Measurements from ENCODE around the gene DCC.

Gene DCC

DNA sequence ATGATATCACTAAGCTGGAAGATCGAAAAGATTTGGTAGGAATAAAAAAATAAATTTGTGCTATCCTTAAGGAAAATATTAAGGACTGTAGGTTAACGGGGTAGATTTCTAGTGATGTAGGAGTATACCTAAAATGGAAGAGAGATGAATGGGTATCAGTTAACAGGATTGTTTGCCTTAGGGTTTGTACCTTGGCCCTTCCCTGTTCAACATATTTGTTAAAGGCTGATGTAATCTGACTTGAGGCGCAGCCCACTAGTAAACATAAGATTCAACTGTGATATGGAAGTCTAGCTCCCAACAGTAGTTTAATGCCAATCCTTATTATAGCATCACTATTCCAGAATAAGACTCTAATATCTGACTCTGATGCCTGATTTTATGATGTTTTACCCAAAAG, 685.2 kb downstream of the DCC start:
- no peaks in the 10 kb centered on the region for H3K4me1 ChIP-seq (ENCODE audit: control insufficient read depth, insufficient read depth, low read depth, low read length)
- DNase-seq = no peak
- H3K27me3 ChIP-seq (ENCODE audit: control insufficient read depth in 1 of 2, insufficient read depth in 1 of 2, low read length in 2 of 2) = no peaks in the 10 kb centered on the region
- no peaks in the 10 kb centered on the region for H3K79me1 ChIP-seq (replicated peaks; ENCODE audit: low read length, poor library complexity, severe bottlenecking)
- H4K91ac ChIP-seq (ENCODE audit: low read length) = no peak overlapping the region
- no peak overlapping the region for H2AFZ ChIP-seq (ENCODE audit: low read depth, low read length)
- no peak overlapping the region for H3K27ac ChIP-seq (ENCODE audit: low read length, poor library complexity, severe bottlenecking)
- no peak overlapping the region for H2BK120ac ChIP-seq (ENCODE audit: low read depth, low read length)
- H2BK12ac ChIP-seq (ENCODE audit: low read length in 2 of 2) = no peak overlapping the region
- H3K4ac ChIP-seq (ENCODE audit: low read depth in 1 of 2, low read length in 2 of 2) = no peak overlapping the region
- H3K9me3 ChIP-seq (ENCODE audit: control insufficient read depth, low read length) = no peaks in the 10 kb centered on the region
- no peak overlapping the region for H3K9ac ChIP-seq (ENCODE audit: low read length)
- H2BK15ac ChIP-seq (ENCODE audit: low read depth, poor library complexity, severe bottlenecking) = no peak overlapping the region
- no peak overlapping the region for H3K4me2 ChIP-seq (ENCODE audit: low read length, poor library complexity, severe bottlenecking)
- WGBS = 74% methylated on average over 2 of the region's 3 CpGs
- H2AK5ac ChIP-seq (ENCODE audit: low read length, severe bottlenecking) = no peak overlapping the region
- no peak overlapping the region for H3K4me3 ChIP-seq (ENCODE audit: insufficient read depth in 1 of 2, low read depth in 1 of 2, low read length in 2 of 2)
- H3K23ac ChIP-seq (ENCODE audit: low read length in 2 of 2) = no peak overlapping the region
- no peak overlapping the region for H2BK5ac ChIP-seq (ENCODE audit: low read depth, low read length, poor library complexity, severe bottlenecking)
- no peak overlapping the region for H3K14ac ChIP-seq (ENCODE audit: low read length in 2 of 2)
- H3K36me3 ChIP-seq (ENCODE audit: control insufficient read depth in 1 of 2, insufficient read depth in 2 of 2, low read depth in 1 of 2, low read length in 2 of 2) = no peaks in the 10 kb centered on the region
- H3K18ac ChIP-seq (ENCODE audit: low read depth in 1 of 2, low read length in 2 of 2) = no peak overlapping the region
- H4K8ac ChIP-seq (ENCODE audit: low read length) = no peak overlapping the region

GRCh38 chr18:53028565-53028964, 688.6 kb downstream of the DCC start:
- WGBS = no CpG with 5 or more reads among the region's 1 CpG
- Histone ChIP-seq H2AK5ac (ENCODE audit: low read length, severe bottlenecking) (no peak overlapping the region), H4K91ac (ENCODE audit: low read length) (no peak overlapping the region), H3K4me3 (ENCODE audit: insufficient read depth in 1 of 2, low read depth in 1 of 2, low read length in 2 of 2) (no peak overlapping the region), H4K8ac (ENCODE audit: low read length) (no peak overlapping the region), H3K18ac (ENCODE audit: low read depth in 1 of 2, low read length in 2 of 2) (no peak overlapping the region), H3K23ac (ENCODE audit: low read length in 2 of 2) (no peak overlapping the region), H2BK12ac (ENCODE audit: low read length in 2 of 2) (no peak overlapping the region), H3K27me3 (ENCODE audit: control insufficient read depth in 1 of 2, insufficient read depth in 1 of 2, low read length in 2 of 2) (no peaks in the 10 kb centered on the region), H3K9ac (ENCODE audit: low read length) (no peak overlapping the region), H3K4me2 (ENCODE audit: low read length, poor library complexity, severe bottlenecking) (no peak overlapping the region), H3K9me3 (ENCODE audit: control insufficient read depth, low read length) (no peaks in the 10 kb centered on the region), H3K14ac (ENCODE audit: low read length in 2 of 2) (no peak overlapping the region), H2BK15ac (ENCODE audit: low read depth, poor library complexity, severe bottlenecking) (no peak overlapping the region), H3K79me1 (replicated peaks; ENCODE audit: low read length, poor library complexity, severe bottlenecking) (no peaks in the 10 kb centered on the region), H3K27ac (ENCODE audit: low read length, poor library complexity, severe bottlenecking) (no peak overlapping the region), H2AFZ (ENCODE audit: low read depth, low read length) (no peak overlapping the region), H2BK120ac (ENCODE audit: low read depth, low read length) (no peak overlapping the region), H3K4ac (ENCODE audit: low read depth in 1 of 2, low read length in 2 of 2) (no peak overlapping the region), H3K4me1 (ENCODE audit: control insufficient read depth, insufficient read depth, low read depth, low read length) (no peaks in the 10 kb centered on the region), H2BK5ac (ENCODE audit: low read depth, low read length, poor library complexity, severe bottlenecking) (no peak overlapping the region), H3K36me3 (ENCODE audit: control insufficient read depth in 1 of 2, insufficient read depth in 2 of 2, low read depth in 1 of 2, low read length in 2 of 2) (no peaks in the 10 kb centered on the region)
- DNase-seq = no peak

DNA sequence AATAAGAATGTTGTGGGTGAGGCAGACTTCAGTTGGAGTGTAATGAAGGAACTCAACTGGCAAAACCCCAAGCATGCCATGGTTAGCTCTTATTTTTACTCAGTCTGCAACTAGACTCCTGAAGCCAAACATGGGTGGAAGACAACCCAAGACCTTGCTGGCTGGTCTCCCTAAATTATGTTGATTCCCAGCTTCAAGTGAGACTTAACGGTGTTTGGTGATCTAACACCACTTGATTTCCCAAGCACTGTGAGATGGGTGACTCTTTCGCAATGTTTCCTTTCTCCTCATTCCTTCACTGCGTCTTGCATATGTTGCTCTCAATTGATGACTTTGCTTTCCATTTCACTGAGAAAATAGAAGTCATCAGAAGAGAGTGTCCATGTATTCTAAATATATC, 693.1 kb downstream of the DCC start:
- H3K27ac ChIP-seq (ENCODE audit: low read length, poor library complexity, severe bottlenecking) = no peak overlapping the region
- H3K4ac ChIP-seq (ENCODE audit: low read depth in 1 of 2, low read length in 2 of 2) = no peak overlapping the region
- WGBS = 81% methylated on average over 3 of the region's 3 CpGs
- H2BK15ac ChIP-seq (ENCODE audit: low read depth, poor library complexity, severe bottlenecking) = no peak overlapping the region
- no peak overlapping the region for H2BK12ac ChIP-seq (ENCODE audit: low read length in 2 of 2)
- H3K14ac ChIP-seq (ENCODE audit: low read length in 2 of 2) = no peak overlapping the region
- no peak overlapping the region for H3K18ac ChIP-seq (ENCODE audit: low read depth in 1 of 2, low read length in 2 of 2)
- no peak overlapping the region for H4K8ac ChIP-seq (ENCODE audit: low read length)
- H2AK5ac ChIP-seq (ENCODE audit: low read length, severe bottlenecking) = no peak overlapping the region
- DNase-seq = no peak
- no peak overlapping the region for H3K9ac ChIP-seq (ENCODE audit: low read length)
- H3K4me3 ChIP-seq (ENCODE audit: insufficient read depth in 1 of 2, low read depth in 1 of 2, low read length in 2 of 2) = no peak overlapping the region
- no peaks in the 10 kb centered on the region for H3K36me3 ChIP-seq (ENCODE audit: control insufficient read depth in 1 of 2, insufficient read depth in 2 of 2, low read depth in 1 of 2, low read length in 2 of 2)
- H3K27me3 ChIP-seq (ENCODE audit: control insufficient read depth in 1 of 2, insufficient read depth in 1 of 2, low read length in 2 of 2) = no peaks in the 10 kb centered on the region
- H2BK120ac ChIP-seq (ENCODE audit: low read depth, low read length) = no peak overlapping the region
- H4K91ac ChIP-seq (ENCODE audit: low read length) = no peak overlapping the region
- H3K79me1 ChIP-seq (replicated peaks; ENCODE audit: low read length, poor library complexity, severe bottlenecking) = no peaks in the 10 kb centered on the region
- H3K4me2 ChIP-seq (ENCODE audit: low read length, poor library complexity, severe bottlenecking) = no peak overlapping the region
- no peaks in the 10 kb centered on the region for H3K9me3 ChIP-seq (ENCODE audit: control insufficient read depth, low read length)
- no peak overlapping the region for H2BK5ac ChIP-seq (ENCODE audit: low read depth, low read length, poor library complexity, severe bottlenecking)
- no peak overlapping the region for H2AFZ ChIP-seq (ENCODE audit: low read depth, low read length)
- no peak overlapping the region for H3K23ac ChIP-seq (ENCODE audit: low read length in 2 of 2)
- H3K4me1 ChIP-seq (ENCODE audit: control insufficient read depth, insufficient read depth, low read depth, low read length) = no peaks in the 10 kb centered on the region

GRCh38 chr18:53038608-53039007, 698.6 kb downstream of the DCC start:
- Histone ChIP-seq H2AK5ac (ENCODE audit: low read length, severe bottlenecking) (no peak overlapping the region), H3K14ac (ENCODE audit: low read length in 2 of 2) (no peak overlapping the region)
- no peak for DNase-seq

More at GRCh38 chr18:53038608-53039007, 698.6 kb downstream of the DCC start:
- no peak overlapping the region for H2BK5ac ChIP-seq (ENCODE audit: low read depth, low read length, poor library complexity, severe bottlenecking)
- H3K36me3 ChIP-seq (ENCODE audit: control insufficient read depth in 1 of 2, insufficient read depth in 2 of 2, low read depth in 1 of 2, low read length in 2 of 2) = no peaks in the 10 kb centered on the region
- H3K18ac ChIP-seq (ENCODE audit: low read depth in 1 of 2, low read length in 2 of 2) = no peak overlapping the region
- H3K9ac ChIP-seq (ENCODE audit: low read length) = no peak overlapping the region
- H2BK12ac ChIP-seq (ENCODE audit: low read length in 2 of 2) = no peak overlapping the region
- H3K4ac ChIP-seq (ENCODE audit: low read depth in 1 of 2, low read length in 2 of 2) = no peak overlapping the region
- no peak overlapping the region for H4K8ac ChIP-seq (ENCODE audit: low read length)
- H3K27ac ChIP-seq (ENCODE audit: low read length, poor library complexity, severe bottlenecking) = no peak overlapping the region
- H3K79me1 ChIP-seq (replicated peaks; ENCODE audit: low read length, poor library complexity, severe bottlenecking) = no peaks in the 10 kb centered on the region
- H4K91ac ChIP-seq (ENCODE audit: low read length) = no peak overlapping the region
- no peaks in the 10 kb centered on the region for H3K27me3 ChIP-seq (ENCODE audit: control insufficient read depth in 1 of 2, insufficient read depth in 1 of 2, low read length in 2 of 2)
- H3K9me3 ChIP-seq (ENCODE audit: control insufficient read depth, low read length) = no peaks in the 10 kb centered on the region
- H3K4me2 ChIP-seq (ENCODE audit: low read length, poor library complexity, severe bottlenecking) = no peak overlapping the region
- H3K4me1 ChIP-seq (ENCODE audit: control insufficient read depth, insufficient read depth, low read depth, low read length) = no peaks in the 10 kb centered on the region
- no peak overlapping the region for H2BK120ac ChIP-seq (ENCODE audit: low read depth, low read length)
- no peak overlapping the region for H3K23ac ChIP-seq (ENCODE audit: low read length in 2 of 2)
- no peak overlapping the region for H3K4me3 ChIP-seq (ENCODE audit: insufficient read depth in 1 of 2, low read depth in 1 of 2, low read length in 2 of 2)
- no peak overlapping the region for H2BK15ac ChIP-seq (ENCODE audit: low read depth, poor library complexity, severe bottlenecking)
- H2AFZ ChIP-seq (ENCODE audit: low read depth, low read length) = no peak overlapping the region

Data from mesenchymal stem cell (in vitro differentiated cells and primary cell).